ENCODE data around the gene PCBP2.

Gene PCBP2

DNA sequence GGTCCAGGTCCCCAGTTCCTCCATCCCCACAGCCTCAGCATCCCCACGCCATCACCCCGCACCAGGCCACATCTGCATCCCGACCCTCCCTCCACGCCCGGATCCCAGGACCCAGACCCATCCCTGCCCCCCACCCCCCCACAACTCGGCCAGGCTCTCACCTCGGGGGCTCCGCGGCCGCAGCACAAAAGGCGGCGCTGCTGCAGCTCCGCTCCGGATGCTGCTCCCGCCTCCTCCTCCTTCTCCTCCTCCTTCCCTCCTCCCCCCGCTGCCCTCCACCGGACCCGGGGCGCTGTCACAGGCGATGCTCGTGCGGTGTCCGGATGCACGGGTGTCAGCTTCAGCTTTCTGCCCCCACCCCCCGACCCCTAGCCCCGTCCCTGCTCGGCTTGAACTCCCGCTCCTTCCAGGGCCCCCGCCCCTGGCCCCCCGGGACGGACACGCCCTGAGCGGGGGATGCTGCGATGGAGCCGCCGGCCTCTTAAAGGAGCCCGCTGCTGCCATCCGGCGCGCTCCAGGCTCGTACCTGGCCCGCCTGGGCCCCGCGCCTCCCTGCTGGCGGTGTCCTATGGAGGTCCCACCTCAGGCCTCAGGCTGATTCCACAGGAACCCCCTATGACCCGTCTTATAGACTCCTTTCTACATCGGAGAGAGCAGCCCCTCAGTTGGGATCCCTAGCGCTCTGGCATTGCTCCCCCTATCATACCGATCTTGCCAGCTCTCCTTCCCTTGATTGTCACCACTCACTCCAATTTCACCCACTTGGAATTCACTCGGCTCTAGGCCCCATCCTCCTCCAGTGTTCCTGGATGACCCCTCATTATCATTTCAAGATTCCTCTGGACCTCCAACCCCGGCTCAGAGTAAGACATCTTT lies 47.6 kb downstream of the PCBP2 start, which contains the start of gene MAP3K12:
Gene MAP3K12 (minus strand): TSS at position 193 of the 876 bp plus-strand sequence. CDS start 12,067 bp downstream, outside the sequence.
- no peak for DNase-seq (ENCODE audit: low read depth)

DNA sequence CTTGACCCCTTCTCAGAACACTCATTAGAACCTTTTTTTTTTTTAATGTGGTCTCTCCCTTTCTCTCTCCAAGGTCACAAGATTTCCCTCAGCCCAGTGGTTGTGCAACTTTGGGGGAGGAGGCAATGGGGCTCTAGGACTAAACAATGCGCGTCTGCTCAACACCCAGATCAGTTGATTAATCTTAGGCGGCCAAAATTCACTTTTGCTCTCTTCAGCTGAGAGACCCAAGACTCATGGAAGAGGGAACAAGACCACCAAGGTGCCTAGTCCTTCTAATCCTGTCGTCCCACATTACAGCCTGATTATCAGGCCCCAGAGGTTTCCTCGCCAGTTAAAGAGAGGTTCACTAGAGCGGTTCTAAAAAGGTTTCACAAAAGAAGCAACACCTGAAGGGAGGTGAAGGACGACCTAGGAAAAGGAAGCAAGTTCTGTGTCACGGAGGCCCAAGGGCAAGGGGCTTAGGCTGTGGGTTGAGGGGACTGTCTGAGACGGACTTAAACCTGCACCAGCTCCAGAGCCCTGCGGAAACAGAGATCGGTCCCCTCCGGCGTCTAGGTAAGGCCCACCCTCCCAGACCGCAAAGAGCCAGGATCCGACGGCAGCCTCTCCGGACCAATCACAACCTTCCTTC lies 48.4 kb downstream of the PCBP2 start:
- TF ChIP-seq, protein P1, sequence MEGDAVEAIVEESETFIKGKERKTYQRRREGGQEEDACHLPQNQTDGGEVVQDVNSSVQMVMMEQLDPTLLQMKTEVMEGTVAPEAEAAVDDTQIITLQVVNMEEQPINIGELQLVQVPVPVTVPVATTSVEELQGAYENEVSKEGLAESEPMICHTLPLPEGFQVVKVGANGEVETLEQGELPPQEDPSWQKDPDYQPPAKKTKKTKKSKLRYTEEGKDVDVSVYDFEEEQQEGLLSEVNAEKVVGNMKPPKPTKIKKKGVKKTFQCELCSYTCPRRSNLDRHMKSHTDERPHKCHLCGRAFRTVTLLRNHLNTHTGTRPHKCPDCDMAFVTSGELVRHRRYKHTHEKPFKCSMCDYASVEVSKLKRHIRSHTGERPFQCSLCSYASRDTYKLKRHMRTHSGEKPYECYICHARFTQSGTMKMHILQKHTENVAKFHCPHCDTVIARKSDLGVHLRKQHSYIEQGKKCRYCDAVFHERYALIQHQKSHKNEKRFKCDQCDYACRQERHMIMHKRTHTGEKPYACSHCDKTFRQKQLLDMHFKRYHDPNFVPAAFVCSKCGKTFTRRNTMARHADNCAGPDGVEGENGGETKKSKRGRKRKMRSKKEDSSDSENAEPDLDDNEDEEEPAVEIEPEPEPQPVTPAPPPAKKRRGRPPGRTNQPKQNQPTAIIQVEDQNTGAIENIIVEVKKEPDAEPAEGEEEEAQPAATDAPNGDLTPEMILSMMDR (IDR thresholded peaks at IDR 0.05; ENCODE audit: low read depth, low read length, missing control alignments), result no peak
- H3K4me3 ChIP-seq (ENCODE audit: low read depth, low read length), result peak overlapping the region; percentile 56
- in situ Hi-C loops (cut with HindIII; ENCODE audit: low sequenced_read_pairs), result no loop called here
- no peak for DNase-seq (ENCODE audit: low read depth)

More for the DNA sequence above, 47.6 kb downstream of the PCBP2 start, which contains the start of gene MAP3K12:
- in situ Hi-C loops (cut with HindIII; ENCODE audit: low sequenced_read_pairs), result no loop called here
- H3K4me3 ChIP-seq (ENCODE audit: low read depth, low read length), result peak within 1 kb of the TSS; percentile 56
- TF ChIP-seq, protein P1 (IDR thresholded peaks at IDR 0.05; ENCODE audit: low read depth, low read length, missing control alignments), result peak; percentile 10

DNA sequence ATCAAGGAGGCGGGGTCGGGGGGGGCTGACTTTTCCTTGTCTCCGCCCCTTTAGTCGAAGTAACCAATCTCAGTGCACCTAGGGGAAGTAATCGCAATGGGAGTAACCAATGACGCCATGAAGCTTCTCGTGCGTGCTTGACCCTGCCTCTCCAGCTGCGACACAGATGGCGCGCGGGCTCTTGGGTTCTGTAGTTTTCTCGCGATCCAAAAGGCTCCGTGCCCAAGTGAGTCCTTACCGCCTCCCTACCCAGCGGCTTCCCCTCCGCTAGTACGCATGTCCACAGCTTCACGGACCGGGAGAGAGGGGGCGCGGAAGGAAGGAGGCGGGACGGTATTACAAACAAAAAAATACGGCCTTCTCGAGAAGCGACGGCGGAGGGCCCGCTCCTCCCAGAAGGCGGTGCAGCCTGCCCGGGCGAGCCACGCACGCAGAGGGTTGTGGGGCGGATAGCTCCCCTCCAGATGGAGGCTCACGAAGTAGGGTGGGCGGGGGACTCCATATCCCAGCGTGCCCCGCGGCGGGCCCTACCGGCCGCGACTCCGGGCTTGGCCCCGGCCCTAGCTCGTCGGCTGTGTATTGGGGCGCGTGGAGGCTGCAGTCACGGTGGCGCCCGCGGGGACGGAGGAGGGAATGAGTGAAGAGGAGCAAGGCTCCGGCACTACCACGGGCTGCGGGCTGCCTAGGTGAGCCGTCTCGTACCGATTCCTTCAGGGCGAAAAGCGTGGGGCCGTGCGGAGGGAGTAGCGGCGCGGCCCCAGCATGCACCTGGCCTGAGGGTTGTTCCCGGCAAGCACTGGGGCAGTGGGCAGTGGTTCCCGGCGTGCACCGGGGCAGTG lies 49.1 kb downstream of the PCBP2 start, which contains the start of gene TARBP2:
Gene TARBP2 (plus strand): TSS at position 508 of the 839 bp plus-strand sequence. CDS start 126 bp downstream, at position 634.
- in situ Hi-C loops (cut with HindIII; ENCODE audit: low sequenced_read_pairs), result no loop called here
- TF ChIP-seq, protein P1 (IDR thresholded peaks at IDR 0.05; ENCODE audit: low read depth, low read length, missing control alignments), result no peak
- peak within 1 kb of the TSS; percentile 56 for H3K4me3 ChIP-seq (ENCODE audit: low read depth, low read length)
- DNase-seq (ENCODE audit: low read depth), result peak; percentile 99

DNA sequence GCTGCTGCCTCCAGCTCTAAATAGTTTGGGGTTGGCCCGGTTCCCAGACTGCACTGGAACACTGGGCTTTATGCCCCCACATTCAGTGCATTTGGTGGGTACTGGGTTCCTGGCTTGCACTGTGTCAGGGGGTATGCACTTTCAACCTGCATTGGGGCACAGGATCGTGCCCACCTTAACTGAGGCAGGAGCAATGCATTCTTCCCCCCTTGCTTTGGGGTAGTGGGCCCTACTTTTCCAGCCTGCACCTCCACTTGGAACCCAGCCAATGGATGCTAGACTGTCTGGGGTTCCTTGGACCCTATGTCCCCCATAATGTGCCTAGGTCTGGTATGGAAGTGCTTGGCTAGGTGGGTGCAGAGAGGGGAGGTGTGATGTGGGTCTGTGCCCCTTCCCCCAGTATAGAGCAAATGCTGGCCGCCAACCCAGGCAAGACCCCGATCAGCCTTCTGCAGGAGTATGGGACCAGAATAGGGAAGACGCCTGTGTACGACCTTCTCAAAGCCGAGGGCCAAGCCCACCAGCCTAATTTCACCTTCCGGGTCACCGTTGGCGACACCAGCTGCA lies 49.8 kb downstream of the PCBP2 start:
- DNase-seq (ENCODE audit: low read depth), result no peak
- TF ChIP-seq, protein P1 (IDR thresholded peaks at IDR 0.05; ENCODE audit: low read depth, low read length, missing control alignments), result no peak
- peak overlapping the region; percentile 56 for H3K4me3 ChIP-seq (ENCODE audit: low read depth, low read length)
- in situ Hi-C loops (cut with HindIII; ENCODE audit: low sequenced_read_pairs), result no loop called here

DNA sequence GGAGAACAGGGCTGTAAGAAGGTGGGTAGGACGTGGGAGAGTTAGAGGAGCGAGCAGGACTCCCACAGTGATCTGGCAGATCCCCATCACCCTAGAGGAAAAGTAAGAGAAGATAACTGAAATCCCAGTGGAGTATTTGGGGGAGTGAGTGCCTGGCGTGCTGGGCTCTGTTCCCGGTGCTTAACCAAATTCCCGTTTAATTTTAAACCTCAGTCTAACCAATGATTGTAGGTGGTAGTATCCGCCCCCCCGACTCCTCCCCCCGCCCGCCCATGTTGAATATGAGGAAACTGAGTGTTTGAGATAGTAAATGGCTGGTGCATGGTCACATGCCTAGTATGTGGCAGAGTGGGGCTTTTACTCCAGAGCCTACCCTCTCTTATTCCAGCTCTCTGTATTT lies 50.4 kb downstream of the PCBP2 start:
- in situ Hi-C loops (cut with HindIII; ENCODE audit: low sequenced_read_pairs), result no loop called here
- no peak for DNase-seq (ENCODE audit: low read depth)
- TF ChIP-seq, protein P1 (IDR thresholded peaks at IDR 0.05; ENCODE audit: low read depth, low read length, missing control alignments), result no peak
- no peak overlapping the region for H3K4me3 ChIP-seq (ENCODE audit: low read depth, low read length)
